Stomach smooth muscle (tissue), 2 donors: ENCODE data around the gene BLTP3A.

ENCODE experiments used
- H3K27ac ChIP-seq: one replicate; pipeline ENCODE4 v1.7.0; 2013; ENCODE audit warnings: mild to moderate bottlenecking, low read length, inconsistent platforms
- H3K27me3 ChIP-seq, 2 donors: one replicate each; pipeline ENCODE4 v1.7.0; 2013; ENCODE audit warnings: low read length in 2 of 2; ENCODE audit not compliant: insufficient read depth in 2 of 2, control insufficient read depth in 1 of 2
- H3K36me3 ChIP-seq, 2 donors: one replicate each; pipeline ENCODE4 v1.7.0; 2013; ENCODE audit warnings: low read length in 2 of 2; ENCODE audit not compliant: control insufficient read depth in 2 of 2, insufficient read depth in 2 of 2
- H3K4me1 ChIP-seq: one replicate; pipeline ENCODE4 v1.7.0; 2013; ENCODE audit warnings: low read length; ENCODE audit not compliant: control insufficient read depth, insufficient read depth
- H3K4me3 ChIP-seq, 2 donors: one replicate each; pipeline ENCODE4 v1.7.0; 2013; ENCODE audit warnings: low read length in 2 of 2
- H3K9ac ChIP-seq, 2 donors: one replicate each; pipeline ENCODE4 v1.7.0; 2013; ENCODE audit warnings: low read length in 2 of 2, mild to moderate bottlenecking in 1 of 2
- H3K9me3 ChIP-seq, 2 donors: one replicate each; pipeline ENCODE4 v1.7.0; 2013; ENCODE audit warnings: low read length in 2 of 2; ENCODE audit not compliant: control insufficient read depth in 2 of 2
- donor health status: healthy.
- donor health status: Pancreatic carcinoma.

Gene BLTP3A

DNA sequence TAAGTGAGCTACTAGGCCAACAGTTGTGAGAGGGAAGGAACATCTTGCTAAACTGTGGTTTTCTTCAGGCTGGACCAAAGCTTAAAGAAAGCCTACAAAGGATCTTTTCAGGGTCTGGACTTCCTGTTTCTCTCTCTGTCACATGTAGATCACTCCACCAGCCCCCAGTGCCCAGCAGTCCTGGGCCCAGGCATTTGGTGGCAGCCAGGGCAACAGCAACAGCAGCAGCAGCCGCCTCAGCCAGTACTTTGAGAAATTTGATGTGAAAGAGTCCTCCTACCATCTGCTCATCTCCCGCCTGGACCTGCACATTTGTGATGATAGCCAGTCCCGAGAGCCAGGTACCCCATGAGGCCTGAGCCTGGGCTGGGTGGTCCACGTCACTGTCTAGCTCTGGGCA, 44.1 kb downstream of the BLTP3A start:
- Histone ChIP-seq H3K27ac (no peak overlapping the region), H3K27me3 (no peaks in the 10 kb centered on the region), H3K36me3 (peaks cover 18 to 22% of the 10 kb centered on the region in 2 donors), H3K9me3 (no peaks in the 10 kb centered on the region), H3K4me3 (no peak overlapping the region), H3K9ac (no peak overlapping the region), H3K4me1 (no peaks in the 10 kb centered on the region)

DNA sequence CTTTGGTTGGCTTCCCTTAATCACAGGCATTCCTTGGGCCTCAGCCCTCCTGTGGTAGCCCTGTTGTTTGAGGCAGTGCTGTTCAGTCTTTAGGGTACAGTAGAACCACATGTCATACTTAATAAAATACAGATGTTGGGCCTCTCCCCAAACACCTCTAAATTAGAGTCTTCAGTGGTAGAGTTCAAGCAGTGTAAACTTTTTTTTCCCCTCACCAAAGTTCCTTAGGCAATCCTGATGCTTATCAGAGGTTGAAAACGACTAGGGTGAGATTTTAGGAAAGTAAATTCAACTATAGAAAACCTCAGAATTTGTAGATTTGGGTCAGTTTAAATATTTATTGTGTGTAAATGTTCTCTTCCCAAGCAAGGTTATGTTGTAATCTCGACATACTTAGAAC, 44.6 kb downstream of the BLTP3A start:
- no peak overlapping the region for H3K4me3 ChIP-seq
- no peak overlapping the region for H3K9ac ChIP-seq
- H3K4me1 ChIP-seq = no peaks in the 10 kb centered on the region
- H3K9me3 ChIP-seq = no peaks in the 10 kb centered on the region
- no peak overlapping the region for H3K27ac ChIP-seq
- H3K27me3 ChIP-seq = no peaks in the 10 kb centered on the region
- peaks cover 18 to 22% of the 10 kb centered on the region in 2 donors for H3K36me3 ChIP-seq

DNA sequence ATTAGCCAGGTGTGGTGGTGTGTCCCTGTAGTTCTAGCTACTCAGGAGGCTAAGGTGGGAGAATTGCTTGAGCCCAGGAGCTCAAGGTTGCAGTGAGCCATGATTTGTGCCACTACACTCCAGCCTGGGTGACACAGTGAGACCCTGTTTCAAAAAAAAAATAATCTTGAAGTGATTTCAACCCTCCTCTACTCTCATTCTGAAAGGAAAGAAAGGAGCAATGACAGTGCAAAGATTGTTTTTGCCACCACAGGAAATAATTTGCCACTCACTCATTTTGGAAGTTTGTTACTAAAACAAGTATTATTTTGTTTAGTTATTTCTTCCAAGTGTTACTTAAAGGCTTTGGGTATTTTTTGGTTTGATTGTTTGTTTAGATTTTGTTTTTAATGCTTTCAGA, 45.6 kb downstream of the BLTP3A start:
- Histone ChIP-seq H3K4me1 (no peaks in the 10 kb centered on the region), H3K4me3 (no peak overlapping the region), H3K9me3 (no peaks in the 10 kb centered on the region), H3K27ac (no peak overlapping the region), H3K36me3 (peaks cover 18 to 22% of the 10 kb centered on the region in 2 donors), H3K27me3 (no peaks in the 10 kb centered on the region), H3K9ac (no peak overlapping the region)

DNA sequence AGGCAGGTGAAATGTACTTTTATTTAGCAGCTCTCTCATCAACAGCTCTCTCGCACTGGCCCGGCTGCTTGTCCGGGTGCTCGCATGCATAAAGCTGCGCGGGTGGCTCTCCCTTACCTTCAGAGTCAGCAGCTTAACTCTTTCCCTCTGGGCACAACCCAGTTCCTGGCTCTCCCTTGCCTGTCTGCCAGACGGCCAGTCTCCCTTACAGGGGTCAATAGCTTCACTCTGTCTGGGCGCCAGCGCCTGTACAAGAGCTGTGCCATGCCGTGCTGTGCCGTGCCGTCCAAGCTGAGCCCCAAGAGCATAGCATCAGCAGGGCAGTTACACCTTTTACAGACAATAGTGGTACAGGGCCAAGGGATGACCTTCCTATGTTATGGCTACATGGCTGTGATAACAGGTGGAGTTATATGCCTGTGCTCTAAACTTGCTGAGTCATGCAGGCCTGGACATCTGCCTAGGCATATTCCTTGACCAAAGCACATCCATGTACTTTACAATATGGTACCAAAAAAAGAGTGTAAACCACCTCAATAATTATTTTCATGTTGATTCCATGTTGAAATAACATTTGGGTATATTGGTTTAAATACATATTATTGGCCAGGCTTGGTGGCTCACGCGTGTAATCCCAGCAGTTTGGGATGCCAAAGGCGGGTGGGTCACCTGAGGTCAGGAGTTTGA, 47.9 kb downstream of the BLTP3A start:
- no peaks in the 10 kb centered on the region for H3K9me3 ChIP-seq
- no peaks in the 10 kb centered on the region for H3K4me1 ChIP-seq
- no peak overlapping the region for H3K4me3 ChIP-seq
- H3K27me3 ChIP-seq = no peaks in the 10 kb centered on the region
- peaks cover 17 to 18% of the 10 kb centered on the region in 2 donors for H3K36me3 ChIP-seq
- H3K27ac ChIP-seq = no peak overlapping the region
- H3K9ac ChIP-seq = no peak overlapping the region
